ENCODE data around the gene FLRT3.

FLRT3 gene

GRCh38 chr20:14331646-14332045 lies 5.8 kb downstream of the FLRT3 start:
- no peak for DNase-seq (ENCODE audit: extremely low read depth in 1 of 2, low read depth in 1 of 2)

- no peak for DNase-seq (ENCODE audit: extremely low read depth in 1 of 2, low read depth in 1 of 2)
These were observed 17.7 kb downstream of the FLRT3 start for GRCh38 chr20:14319704-14320103.

DNA sequence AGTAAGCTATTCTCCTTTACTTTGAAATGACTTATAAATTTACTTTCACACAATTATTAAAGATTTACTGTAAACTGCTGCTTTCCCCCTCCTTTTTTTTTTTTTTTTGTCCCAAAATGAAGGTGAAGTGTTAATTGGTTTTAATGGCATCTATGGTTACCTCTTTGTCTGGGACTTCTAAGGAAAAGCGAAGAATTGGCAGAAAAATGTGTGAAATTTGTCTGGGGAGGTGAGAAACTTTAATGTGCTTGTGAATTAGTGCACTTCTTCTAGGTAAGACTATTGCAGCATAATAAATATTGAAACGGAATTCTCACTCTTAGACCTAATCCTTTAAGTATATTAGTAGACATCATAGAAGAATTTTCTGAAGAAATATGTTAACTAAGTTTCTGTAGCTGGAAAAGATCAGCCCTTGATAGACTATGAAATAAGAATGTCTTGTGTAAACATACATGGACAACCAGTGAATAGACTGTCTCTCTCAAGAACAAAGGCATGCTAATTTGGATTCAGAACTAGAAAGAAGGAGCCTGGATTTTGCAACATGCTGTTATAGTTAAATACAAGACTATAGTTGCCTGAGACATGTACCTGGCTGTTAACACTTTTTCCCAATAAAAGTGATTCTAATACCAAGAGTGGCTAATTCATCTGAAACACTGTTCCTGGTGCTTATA lies 23.9 kb downstream of the FLRT3 start:
- DNase-seq (ENCODE audit: extremely low read depth in 1 of 2, low read depth in 1 of 2): no peak

GRCh38 chr20:14312001-14312400 lies 25.4 kb downstream of the FLRT3 start:
- no peak for DNase-seq (ENCODE audit: extremely low read depth in 1 of 2, low read depth in 1 of 2)

- DNase-seq (ENCODE audit: extremely low read depth in 1 of 2, low read depth in 1 of 2): no peak
These were observed 26.3 kb downstream of the FLRT3 start for GRCh38 chr20:14310977-14311627.

DNA sequence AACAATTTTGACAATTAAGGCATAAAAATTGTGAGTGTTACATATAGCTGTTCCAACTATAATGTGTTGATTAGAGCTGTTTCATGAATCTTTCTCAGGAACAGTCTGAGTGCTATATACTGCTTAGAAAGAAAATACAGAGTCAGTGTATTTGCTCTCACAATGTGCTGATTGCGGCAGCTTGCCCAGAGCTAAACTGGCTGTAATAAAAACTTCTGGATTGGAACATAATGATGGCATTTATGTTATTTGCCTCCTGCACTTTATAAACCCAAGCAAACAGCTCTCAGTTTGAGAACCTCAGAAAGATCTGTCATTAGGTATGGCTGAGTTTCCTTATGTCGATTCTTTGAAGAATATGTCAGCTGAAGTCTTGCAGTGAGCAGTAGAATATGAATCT lies 29.5 kb downstream of the FLRT3 start:
- DNase-seq (ENCODE audit: extremely low read depth in 1 of 2, low read depth in 1 of 2): no peak

DNA sequence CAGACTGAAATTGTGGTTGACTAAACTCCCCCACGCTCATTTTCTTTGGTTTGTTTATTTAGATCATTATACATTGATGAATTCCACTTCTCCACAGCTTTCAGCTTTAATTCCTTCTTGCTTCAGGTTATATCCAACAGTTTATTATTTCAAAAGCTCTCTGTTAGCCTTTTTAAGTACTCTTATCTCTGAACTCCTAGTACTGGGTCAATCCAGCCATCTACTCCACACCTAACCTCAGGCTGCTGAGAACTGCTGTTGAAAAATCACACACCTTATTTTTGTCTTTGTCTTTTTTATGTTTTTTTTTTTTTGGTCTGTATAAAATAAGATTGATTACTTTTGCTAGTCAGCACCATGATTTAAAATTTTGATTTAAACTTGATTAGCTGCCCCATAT lies 32.9 kb downstream of the FLRT3 start:
- no peak for DNase-seq (ENCODE audit: extremely low read depth in 1 of 2, low read depth in 1 of 2)

DNA sequence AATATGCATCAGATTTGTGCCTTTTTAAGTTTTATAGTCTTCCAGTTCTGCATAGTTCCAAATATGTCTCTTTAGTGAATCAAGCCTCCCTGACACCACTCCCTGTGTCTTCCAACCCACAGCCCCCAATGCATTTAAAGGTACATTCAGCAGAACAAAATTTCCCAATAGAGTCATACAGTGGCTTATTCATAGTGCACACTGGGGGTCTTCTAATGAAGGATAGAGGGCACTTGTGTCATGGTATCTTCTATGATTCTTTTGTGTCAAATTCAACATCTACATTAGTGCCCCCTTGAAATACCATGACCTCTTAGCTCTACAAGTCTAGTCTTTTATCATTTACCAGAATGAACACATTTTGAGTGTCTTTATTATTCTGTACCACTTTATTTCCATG lies 33.8 kb downstream of the FLRT3 start:
- no peak for DNase-seq (ENCODE audit: extremely low read depth in 1 of 2, low read depth in 1 of 2)

GRCh38 chr20:14303106-14303505 lies 34.3 kb downstream of the FLRT3 start:
- DNase-seq (ENCODE audit: extremely low read depth in 1 of 2, low read depth in 1 of 2): no peak

DNA sequence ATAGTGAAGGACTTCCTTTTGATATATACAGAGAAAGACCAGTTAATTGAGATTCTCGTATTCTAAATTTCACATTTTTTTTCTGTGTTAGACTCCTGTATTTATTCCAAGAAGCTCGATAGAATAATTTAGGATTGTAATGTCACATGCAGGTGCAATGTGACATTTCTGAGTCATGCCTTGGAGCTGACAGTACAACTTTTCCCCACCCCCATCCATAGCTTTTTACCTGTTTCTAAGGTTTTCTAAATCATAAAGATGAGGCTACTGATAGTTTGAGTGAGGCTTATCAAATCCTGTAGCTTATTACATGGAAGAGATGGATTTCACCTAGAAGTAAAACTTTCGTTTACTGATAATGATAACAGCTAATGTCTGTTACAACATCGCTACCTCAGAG lies 37.6 kb downstream of the FLRT3 start:
- DNase-seq (ENCODE audit: extremely low read depth in 1 of 2, low read depth in 1 of 2): no peak

DNA sequence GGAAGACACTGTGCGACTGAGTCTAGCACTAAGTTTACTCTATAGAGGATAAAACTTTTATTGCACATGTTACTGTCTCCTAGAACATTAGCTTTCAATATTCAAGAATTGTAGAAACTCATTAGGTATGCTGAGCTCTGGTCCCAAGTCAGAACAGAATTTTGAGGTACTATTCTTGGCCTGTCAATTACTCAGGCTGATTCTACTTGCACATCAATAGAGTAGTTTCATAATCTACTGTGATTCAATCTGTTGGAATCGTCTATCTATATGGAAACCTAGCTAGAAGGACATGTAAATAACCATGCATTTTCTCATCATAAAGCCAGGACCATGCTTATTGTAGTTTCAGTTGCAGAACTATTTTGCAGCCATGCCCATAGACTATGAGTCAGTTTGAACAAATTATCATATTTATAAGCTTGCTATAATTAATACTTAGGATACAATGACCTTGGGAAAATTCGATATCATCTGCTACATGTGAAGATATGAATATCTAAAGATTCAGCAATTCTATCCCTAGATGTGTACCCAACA lies 41.6 kb downstream of the FLRT3 start:
- no peak for DNase-seq (ENCODE audit: extremely low read depth in 1 of 2, low read depth in 1 of 2)

GRCh38 chr20:14295238-14295637 lies 42.2 kb downstream of the FLRT3 start:
- no peak for DNase-seq (ENCODE audit: extremely low read depth in 1 of 2, low read depth in 1 of 2)

- no peak for DNase-seq (ENCODE audit: extremely low read depth in 1 of 2, low read depth in 1 of 2)
These were observed 45.9 kb downstream of the FLRT3 start for GRCh38 chr20:14291502-14291901.

DNA sequence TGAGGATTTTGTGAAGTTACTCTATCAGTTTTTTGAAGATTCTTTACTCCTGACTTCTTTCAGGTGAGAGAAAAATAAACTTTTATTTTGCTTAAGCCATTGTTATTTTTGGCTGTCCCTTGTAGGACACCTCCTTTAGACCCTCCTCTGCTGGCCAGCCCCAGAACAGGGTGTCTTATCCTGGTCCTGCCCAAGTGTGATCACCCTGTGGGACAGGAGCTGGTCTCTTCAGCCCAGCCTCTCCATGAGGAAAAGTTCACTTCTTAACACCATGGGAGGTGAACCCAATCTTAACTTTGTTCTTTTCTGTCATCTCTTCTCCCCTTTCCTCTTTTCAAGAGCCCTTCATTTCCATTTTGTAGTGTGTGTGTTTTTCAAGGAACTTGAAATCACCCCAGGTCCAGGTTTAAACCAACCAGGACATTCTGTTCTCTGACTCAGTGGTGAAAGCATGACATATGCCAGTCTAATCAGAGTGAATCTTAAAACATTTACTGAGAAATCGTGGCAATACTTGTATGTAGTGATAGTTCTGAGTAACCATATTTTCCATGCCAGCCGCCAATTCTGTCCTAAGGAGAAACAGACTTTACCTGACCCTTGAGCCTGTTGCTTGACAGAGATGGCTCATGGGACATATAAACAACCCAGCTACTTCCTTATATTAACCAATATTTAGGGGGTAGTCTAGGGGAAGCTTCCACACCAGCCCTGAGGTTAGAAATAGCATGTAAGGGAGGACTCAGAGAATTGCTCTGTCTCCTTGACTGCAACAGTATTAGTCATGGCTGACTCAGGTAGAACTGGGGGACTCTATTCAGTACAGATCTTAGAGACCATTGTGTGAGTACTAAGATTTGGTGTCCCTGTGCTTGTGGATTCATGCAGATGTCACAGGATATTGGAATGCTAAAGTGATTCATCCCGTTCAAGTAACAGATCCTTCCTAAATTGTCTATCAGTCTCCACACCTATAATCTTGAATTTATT lies 48.8 kb downstream of the FLRT3 start:
- DNase-seq (ENCODE audit: extremely low read depth in 1 of 2, low read depth in 1 of 2): no peak

DNA sequence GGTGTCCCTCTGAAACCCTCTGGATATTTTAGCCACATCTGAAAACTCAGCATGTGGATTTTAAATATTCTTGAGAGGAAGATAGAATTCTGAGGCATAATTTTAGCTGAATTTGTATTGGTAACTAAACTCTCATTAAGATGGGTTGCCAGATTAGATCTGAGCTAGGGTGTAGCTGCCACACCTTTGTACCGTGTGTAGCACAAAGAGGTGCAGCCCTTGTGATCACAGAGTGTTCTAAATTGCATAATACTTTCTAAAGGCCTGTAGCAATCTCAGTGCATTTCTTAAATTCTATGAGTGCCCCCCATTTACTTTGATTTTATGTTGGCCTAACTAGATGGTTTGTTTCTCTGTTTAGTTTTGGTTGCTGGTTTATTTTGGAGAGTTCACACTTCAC lies 53.0 kb downstream of the FLRT3 start:
- no peak for DNase-seq (ENCODE audit: extremely low read depth in 1 of 2, low read depth in 1 of 2)

- DNase-seq (ENCODE audit: extremely low read depth in 1 of 2, low read depth in 1 of 2): no peak
These were observed 55.3 kb downstream of the FLRT3 start for GRCh38 chr20:14282140-14282539.
